Thyroid gland (tissue), 4 donors: ENCODE data around the gene VSX1.

Source experiments
- CTCF ChIP-seq, 6 experiments: fragments of 200-600 bp in 3 of 6; fragments of 450-650 bp in 3 of 6; sonication (generic) in 3 of 6; IDR thresholded peaks; one replicate each; pipeline ENCODE4 v1.5.1; 2016 to 2019; ENCODE audit warnings: antibody characterized with exemption in 6 of 6, mild to moderate bottlenecking in 2 of 6, inconsistent platforms in 1 of 6, moderate library complexity in 1 of 6
- POLR2A ChIP-seq, 2 donors: fragments of 450-650 bp; IDR thresholded peaks; one replicate each; pipeline ENCODE4 v1.6.1; 2017; ENCODE audit warnings: antibody characterized with exemption in 2 of 2, mild to moderate bottlenecking in 2 of 2, moderate library complexity in 1 of 2

DNA sequence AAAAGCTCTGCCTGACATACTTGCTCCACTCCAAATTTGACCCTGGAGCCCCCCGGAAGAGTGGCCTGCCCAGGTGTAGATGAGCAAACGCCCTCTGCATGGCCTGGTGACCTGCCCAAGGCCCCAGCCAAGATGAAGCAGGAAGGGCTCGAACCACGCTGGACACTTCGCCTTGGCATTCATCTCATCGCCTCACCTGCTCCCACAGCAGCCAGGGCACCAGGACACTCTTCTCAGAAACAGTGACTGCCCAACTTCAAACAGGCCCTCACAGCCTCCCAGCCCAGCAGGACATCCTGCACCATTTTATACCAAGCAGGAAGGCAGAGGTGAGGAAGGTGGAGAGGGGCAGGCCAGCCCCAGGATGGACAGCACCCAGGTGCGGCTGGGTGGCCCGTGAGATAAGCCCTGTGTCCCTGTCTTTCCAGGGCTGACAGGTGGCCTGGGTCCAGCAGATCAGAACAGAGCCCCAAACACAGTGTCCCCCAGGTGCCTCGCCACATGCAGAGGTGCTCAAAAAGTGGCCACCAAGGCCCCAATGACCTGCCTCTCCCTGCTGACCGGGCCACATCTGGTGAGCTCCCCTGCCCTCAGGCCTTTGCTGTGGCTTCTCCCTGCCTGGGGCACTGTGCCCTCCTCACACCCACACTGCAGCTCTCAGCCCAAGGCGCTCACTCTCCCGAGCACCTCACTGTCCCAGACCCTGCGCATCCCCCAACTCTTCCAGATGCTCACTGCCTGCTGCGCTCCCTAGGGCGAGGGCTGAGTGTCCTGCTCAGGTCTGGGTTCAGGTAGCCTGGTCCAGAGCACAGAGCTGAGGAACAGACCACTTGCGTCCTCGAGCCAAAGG is 31.2 kb downstream of the VSX1 start:
- TF ChIP-seq CTCF (IDR thresholded peaks at IDR 0.05) (no peak), POLR2A (IDR thresholded peaks at IDR 0.05) (no peak)
